GM18499 (cell line): ENCODE measurements around the gene TMSB15C.
"Not testable (repeated sequence)": the region's sequence is repeated elsewhere in the genome, so short reads cannot be mapped to it uniquely, and the experiment has no call there.

Experiments used
- ATAC-seq: cut with Tn5 transposase; IDR thresholded peaks from one replicate; pipeline ENCODE4 v1.9.1; 2021; ENCODE audit warnings: moderate number of reproducible peaks; ENCODE audit not compliant: insufficient read depth, unreplicated experiment

TMSB15C gene

DNA sequence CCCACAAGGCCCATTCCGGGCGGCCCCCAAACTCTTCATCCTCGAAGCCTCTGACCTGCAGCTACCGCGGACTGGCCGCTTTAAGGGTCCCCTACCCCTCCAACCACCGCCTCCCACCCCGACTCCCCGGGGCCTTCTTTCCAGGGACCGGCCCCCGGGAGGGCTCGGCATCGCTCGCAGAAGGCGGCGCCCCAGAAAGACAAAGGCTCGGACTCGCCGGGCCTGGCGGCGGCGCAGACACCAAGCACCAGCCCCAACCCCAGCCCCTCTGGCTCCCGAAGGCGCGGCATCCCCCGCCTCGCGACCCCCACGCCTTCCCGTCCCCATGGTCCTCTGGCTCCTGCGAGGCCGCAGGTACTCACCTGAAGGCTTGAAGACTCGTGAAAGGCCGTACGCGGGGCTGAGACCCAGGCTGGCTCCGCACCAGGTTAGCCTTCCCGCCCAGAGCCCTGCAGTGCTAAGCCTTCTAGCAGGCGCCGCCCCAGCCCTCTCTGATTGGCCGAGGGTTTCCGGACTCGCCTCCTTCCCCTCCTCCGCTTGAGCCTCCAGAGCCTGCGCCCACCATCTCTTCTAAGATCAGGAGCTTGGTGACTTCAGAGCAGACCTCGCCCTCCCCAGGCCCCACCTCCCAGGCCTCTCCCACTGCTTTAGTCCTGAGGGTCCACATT lies at the start of gene TMSB15C:
Gene TMSB15C (minus strand): TSS at position 459 of the 668 bp plus-strand sequence.
- not testable (repeated sequence) for ATAC-seq

DNA sequence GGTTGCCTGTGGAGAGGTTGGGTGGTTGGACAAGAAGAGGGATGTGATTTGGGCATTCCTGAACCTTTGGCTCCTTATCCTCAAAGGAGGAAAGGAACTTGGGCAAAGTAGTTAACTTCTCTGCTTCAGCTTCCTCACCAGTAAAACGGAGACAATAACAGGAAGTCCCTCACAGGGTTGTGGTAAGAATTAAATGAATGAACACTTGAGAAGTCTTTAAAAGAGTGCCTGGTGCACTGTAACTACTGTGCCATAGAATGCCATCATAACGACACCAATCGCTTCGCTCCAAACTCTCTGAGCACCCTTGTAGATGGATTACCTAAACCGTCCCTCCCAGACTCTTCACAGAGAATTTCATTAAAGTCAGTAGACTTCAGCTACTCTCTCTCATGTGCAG lies 46.8 kb upstream of the TMSB15C start:
- no peak for ATAC-seq

DNA sequence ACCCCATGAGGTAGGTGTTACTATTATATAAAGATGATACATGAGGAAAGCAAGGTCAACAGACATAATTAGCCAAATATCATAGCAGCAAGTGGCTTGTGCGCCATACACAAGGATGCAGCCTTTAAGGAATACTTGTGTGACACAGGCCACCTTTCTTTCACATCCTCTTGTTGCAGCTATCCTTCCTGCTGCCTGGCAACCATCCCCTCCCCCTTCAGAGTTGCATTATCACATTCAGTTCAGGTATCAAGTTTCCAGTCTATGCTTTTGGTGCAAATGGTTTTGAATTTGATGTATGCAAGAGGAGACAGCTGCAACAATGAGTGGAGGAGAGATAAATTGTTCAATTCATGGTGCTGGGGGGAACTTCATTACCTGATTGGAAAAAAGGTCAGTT lies 42.7 kb upstream of the TMSB15C start:
- ATAC-seq: no peak

DNA sequence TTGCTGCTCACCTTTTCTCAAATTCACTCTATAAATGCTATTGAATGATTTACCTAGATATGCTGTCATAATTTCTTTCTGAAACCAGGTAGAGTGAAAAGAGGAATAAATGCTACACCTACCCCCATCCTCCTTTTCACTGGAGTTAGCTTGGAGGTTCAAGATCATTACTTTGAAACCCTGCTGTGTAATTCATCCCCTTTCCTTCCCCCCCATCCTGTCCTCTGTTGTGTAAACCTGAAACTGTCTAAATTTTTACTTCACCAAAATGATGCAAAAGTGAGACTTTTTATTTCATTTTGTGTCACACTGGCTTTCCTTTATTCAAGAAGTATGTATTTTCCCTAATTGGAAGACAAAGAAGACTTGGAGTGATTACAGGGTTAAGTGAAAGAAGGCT lies 41.7 kb upstream of the TMSB15C start:
- no peak for ATAC-seq

DNA sequence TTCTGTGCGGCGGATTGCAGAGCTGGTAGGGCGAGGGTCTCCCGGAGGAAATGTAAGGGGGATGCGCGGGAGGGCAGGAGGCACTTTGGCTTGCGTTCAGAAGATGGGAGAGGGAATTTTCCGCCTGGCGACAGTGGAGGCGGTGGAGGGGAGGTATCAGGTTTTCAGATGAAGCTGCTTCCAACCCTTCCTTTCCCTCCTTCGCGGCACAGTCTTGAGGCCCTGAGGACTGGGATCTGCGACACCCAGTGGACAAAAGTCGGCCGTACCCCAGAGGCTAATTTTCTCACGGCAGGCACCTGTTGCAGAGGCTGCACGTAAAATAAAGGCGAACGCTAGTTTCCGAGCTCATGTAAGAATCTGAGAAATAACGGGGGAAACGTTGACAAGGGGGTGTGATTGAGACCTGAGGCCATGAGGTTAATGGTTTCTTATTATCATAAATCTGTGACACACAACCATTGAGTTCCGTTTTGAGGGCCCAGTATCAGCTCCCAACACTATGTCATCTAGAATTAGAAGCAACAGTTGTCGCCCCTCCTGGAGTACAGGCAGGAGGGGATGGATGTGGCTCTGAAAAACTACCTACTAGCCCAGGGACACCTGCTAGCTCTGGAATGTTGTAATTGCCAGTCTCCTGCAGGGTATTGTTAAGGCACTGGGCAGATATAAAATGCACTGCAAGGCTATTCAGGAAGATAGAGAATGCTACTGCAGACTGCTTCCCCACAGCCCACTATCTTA lies 37.4 kb upstream of the TMSB15C start:
- ATAC-seq: no peak

DNA sequence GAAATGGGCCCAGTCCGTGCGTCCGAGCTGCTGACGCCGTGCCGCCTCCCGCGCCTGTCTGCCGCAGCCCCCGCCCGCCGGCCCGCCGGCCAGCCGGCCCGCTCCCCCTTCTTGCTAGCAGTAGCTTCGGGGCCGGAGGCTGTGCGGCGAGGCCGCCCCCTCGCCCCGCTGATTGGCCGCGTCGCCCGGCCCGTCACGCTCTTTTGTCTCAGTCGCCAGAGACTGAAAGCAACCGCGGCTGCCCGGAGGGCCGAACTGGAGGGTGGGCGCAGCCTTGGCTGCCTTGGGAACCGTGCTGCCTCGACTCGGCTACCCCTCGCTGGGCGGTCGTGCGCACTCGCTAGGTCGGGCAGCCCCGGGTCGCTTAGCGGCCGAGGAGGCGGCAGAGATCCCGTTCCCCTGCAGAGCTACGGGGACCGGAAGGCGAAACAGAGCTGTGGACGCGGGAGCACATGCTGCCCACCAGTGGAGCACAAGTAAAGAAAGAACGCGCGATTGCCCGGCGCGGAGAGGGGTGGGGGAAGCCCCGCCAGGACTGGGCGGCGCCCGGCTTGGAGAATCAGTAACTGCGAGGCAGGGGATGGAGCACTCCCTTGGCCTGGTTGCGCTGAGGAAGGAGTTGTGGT lies 36.4 kb upstream of the TMSB15C start, which contains the start of gene ZCCHC18:
Gene ZCCHC18 (plus strand): TSS at position 198 of the 626 bp plus-strand sequence. CDS start 1,589 bp downstream, outside the sequence.
- ATAC-seq: peak; percentile 52

DNA sequence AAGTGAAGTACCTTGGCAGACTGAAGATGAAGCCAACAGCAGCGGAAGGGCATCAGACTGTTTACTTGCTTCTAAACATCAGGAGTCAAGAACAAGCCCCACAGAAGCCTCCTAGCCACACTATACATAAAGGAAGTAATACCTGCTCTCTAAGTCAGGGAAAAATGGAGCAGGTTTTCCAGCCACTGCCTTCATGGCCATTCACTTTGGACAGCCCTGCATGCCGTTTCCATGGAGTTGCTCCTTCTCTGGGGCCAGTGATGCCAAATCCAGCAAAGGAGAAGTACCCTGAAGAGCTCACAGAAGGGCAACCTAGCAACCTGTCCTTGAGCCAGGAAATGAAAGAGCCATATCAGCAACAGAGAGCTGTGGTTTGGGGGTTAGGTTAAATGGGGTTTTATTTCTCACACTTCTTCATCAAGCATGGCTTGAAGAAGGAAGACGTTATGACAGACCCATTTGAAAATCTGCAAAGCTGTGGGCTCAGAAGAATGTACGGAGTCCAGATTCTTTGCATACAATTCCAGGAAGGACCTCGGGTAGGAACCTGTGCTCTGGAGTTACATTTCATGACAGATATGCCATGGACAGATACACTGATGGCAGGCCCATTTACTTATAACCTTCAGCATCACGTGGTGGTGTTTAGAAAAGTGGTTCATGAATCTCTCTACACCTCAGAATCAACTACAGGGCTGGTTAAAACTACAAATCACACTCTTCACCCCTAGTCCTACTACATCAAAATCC lies 34.6 kb upstream of the TMSB15C start:
- ATAC-seq: peak; percentile 47

DNA sequence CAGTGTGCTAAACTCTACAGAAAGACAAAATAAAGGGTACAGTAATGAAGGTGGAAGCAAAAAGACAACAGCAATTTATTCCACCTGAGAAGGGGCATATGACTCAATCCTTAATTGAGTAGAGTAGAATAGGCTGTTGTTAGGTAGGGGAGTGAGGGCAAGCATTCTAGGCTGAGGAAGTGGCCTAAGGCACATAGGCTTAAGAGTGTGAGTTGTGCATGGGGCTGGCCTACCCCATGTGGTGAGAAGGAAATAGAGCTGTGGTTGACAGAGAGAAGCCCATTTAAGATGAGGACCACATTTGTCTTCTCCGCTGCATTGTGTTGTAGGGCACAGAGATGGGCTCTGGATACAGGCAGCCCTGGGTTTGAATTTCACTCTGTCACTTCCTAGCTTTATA lies 32.9 kb upstream of the TMSB15C start:
- no peak for ATAC-seq

DNA sequence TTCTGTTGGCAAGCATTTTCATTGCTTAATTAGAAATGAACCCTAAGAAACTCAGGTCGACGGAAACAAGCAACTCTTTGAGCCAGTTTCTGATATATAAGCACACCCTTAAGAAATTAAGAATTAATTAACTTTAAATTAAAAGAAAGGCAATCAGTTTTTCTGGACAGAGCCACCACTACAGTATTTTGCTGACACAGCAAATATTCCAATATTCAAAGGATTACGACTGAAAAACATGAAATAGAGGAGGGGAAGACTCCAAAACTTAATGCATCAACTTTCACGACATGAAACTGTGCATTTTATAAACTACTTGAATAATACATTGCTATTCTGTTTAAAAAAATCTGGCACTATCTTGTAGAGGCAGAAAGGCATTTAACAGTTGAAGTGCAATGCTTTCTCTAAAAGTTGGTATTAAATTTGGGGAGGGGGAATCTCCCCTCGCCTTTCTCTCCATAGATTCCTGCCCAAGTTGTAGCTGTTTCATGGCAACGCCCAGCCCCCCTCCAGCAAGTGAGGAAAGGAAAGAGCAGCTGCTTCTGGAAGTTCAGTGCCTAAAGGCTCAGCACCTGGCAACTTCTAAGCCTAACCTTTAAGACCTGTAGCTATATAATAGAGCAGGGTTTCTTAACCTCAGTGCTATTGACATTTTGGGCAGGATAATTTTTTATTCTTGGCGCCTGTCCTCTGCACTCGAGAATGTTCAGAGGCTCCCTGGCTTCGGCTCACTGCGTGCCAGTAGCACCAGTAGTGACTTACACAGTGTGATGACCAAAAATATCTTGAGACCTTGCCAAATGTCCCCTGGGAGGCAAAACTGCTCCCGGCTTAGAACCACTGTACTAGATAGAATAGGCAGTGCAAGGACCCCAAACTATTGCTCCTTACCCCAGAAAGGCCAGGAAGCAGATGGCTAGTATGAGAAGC lies 29.6 kb upstream of the TMSB15C start:
- ATAC-seq: no peak

DNA sequence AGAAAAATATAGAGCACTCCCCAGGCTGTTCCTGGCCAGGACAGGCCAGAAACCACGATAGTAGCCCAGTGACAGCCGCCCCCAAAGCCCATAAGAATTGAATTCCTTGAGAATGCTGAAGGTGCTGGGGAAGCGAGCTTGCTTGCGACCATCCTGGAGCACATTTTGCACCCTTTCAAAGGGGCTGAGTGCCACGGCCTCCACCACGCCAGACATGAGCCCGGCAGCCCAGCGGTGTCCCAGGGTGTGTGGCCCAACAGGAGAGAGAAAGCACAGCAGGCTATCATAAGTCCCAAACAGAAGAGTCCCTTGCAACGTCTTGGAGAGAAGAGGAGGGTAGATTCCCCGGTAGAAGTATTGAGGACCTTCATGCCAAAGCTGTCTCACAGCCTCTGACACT lies 28.6 kb upstream of the TMSB15C start:
- no peak for ATAC-seq

DNA sequence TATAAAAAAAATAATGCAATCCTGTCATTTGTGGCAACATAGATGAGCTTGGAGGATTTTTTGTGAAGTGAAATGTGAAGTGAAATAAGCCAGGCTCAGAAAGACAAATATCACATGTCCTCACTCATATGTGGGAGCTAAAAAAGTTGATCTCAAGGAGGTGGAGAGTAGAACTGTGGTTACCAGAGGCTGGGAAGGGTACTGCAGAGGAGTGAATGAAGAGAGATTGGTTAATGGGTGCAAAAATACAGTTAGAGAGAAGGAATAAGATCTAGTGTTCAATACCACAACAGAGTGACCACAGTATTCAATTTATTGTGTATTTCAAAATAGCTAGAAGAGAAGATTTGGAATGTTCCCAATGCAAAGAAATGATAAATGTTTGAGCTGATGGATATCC lies 22.9 kb upstream of the TMSB15C start:
- no peak for ATAC-seq

DNA sequence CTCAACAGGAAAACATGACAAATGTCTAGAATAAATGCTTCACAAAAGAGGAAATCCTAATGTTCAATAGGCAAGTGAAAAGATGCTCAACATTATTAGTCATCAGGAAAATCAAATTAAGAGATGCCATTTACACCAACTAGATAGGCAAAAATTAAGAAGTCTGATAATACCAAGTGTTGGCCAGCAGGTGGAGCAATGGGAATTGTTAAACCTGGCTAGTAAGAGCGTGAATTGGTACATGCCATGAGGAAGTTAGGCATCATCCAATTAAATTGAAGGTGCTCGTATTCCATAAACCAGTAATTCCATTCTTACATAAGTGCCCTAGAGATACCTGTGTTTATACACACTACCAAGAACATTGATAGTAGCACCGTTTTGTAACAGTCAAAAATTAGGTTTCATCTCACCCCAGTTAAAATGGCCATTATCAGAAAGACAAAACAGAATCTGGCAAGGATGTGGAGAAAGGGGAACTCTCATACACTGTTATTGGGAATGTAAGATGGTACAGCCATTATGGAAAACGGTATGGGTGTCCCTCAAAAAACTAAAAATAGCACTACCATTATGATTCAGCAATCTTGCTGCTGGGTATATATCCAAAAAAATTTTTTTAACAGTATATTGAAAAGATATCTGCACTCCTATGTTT lies 22.2 kb upstream of the TMSB15C start:
- peak; percentile 80 for ATAC-seq

DNA sequence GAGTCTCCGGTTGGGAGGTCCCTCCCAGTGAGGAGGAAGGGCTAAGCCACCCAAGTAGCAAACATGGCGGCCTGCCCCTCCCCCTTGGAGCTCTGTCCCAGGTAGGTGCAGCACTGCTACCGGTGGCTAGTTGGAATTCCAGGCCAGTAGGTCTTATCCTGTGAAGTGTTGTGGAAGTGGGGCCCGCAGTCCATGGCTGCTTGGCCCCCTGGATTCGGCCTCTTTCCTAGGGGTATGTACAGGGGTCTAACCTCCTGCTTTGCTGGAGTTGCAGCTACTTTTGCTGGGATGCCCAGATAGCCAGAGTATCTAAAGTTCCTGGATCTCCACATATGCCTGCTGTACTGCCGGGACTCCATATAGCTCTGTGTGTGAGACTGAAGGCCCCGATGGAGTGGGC lies 9.9 kb upstream of the TMSB15C start:
- no peak for ATAC-seq

DNA sequence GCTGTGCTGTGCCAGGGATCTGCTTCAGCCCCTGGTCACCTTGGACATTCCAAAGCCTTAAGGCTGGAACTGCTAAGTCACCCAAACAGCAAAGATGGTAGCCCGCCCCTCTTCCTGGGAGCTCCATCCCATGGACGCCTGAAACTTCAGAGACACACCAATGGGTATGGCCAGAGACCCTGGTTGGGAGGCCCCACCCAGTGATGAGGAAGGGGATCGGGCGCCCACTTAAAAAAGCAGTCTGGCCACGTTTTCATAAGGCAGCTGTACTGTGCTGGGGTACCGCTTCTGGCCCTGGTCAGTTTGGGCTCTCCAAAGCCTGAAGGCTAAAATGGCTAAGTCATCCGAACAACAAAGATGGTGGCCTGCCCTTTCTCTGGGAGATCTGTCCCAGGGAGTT lies 9.4 kb upstream of the TMSB15C start:
- ATAC-seq: no peak

DNA sequence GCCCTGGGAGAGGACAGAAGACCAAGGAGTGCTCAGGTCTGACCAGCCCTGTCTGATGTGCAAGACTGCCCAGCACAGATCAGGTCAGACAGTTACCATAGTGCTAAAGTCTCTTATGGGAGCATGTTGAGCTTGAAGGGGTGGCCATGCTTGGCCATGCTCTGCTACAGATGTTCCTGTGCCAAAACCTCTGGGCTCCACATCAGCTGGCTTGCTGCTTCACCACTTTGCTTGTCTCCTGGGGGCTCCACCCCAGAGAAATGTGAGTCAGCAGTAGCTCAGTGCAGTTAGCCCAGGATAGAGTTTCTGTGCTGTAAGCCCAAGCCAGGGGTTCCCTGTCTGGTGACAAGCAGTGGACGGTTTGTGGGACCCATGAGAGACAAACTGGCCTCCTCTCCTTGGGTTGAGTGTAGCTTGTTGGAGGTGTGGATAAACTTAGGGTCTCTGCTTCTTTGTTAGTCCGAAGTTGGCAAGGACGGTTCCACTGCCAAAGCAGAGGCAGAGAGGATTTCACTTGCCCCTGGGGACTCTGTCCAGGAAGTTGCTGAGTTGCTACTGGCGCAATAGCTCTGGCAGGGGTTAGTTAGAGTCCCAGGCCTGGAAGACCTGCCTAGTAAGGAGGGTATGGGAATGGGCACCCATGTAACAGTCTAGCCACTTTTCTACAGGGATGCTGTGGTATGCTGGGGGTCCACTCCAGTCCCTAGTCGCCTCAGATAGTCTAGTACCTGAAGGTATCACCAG lies 8.7 kb upstream of the TMSB15C start:
- ATAC-seq: no peak

DNA sequence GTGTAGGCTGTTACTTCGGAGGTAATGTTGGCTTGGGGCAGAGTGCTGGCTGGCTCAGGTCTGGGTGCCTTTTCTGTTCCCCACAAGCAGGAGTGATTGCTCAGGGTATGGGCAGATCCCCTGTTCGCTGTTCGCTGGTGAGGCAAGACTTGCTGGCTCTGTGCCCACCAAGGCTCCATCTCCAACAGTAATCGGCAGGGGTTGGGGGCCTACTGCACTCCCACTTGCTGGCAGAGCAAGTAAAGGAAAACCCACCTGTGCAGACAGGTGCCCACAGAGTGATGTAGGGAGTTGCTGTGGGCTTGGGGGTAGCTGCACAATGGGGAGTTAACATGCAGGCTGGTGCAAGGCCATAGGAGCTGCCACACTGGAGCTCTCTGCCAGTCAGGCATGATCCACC lies 8.0 kb upstream of the TMSB15C start:
- ATAC-seq: no peak

DNA sequence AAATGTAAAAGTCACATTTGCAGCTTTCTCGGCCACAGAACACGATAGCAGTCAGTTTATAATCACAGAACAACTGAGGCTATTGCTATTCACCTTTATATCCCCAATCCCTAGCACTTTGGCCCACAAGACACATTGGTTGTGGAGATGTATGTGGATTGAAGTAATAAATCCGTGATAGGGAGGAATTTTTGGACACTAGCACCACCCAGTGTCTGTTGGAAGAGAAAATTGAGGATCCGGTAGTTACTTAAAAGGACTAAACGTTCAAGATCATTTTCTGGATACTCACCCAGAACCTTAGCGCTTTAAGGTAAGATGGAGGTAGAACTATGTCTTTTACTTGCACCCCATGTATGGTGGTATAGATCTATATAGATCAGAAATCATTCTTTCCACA lies 1.8 kb upstream of the TMSB15C start:
- ATAC-seq: not testable (repeated sequence)

DNA sequence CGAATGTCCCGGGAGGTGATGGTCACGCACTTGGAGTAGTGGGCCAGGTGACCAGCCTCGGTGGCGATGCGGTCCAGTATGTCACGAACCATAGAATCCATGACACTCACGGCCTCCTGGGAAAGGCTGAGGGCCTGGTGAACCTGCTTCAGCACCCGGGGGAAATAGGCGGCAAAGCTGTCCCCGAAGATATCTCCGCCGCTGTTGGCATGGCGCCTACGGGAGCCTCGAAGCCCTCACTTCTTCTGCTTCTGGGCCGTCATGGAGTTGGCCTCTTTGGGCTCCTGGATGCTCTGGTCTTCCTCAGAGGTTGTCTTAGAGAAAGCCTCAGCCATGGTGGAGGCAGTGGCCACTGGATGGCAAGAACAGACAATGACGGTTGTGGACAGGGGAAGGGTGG lies 13.4 kb downstream of the TMSB15C start:
- ATAC-seq: not testable (repeated sequence)
